Measurements from ENCODE around the gene MVD.

The MVD gene

GRCh38 chr16:88653596-88654362 is 9.1 kb downstream of the MVD start:
- no peak for DNase-seq

GRCh38 chr16:88653101-88653500 is 9.8 kb downstream of the MVD start:
- no peak for DNase-seq

- DNase-seq, result no peak
Observed at GRCh38 chr16:88652762-88653063, 10.2 kb downstream of the MVD start.

- no peak for DNase-seq
Observed at GRCh38 chr16:88651989-88652761, 10.7 kb downstream of the MVD start.

GRCh38 chr16:88651276-88651988 is 11.5 kb downstream of the MVD start:
- DNase-seq, result no peak

- DNase-seq, result no peak
Observed at GRCh38 chr16:88650749-88651275, 12.1 kb downstream of the MVD start, which contains the start of gene CYBA. CYBA (minus strand) TSS chr16:88651053; CDS start chr16:88651013, 40 bp downstream.

- no peak for DNase-seq
Observed at GRCh38 chr16:88649924-88650748, 12.8 kb downstream of the MVD start.

GRCh38 chr16:88649195-88649923 is 13.5 kb downstream of the MVD start:
- DNase-seq, result no peak

- DNase-seq, result no peak
Observed at GRCh38 chr16:88647178-88648070, 15.5 kb downstream of the MVD start.

GRCh38 chr16:88646345-88647034 is 16.4 kb downstream of the MVD start:
- no peak for DNase-seq

- DNase-seq, result no peak
Observed at GRCh38 chr16:88645941-88646340, 16.9 kb downstream of the MVD start.

- DNase-seq, result no peak
Observed at GRCh38 chr16:88645455-88645854, 17.4 kb downstream of the MVD start.

GRCh38 chr16:88643644-88643932 is 19.3 kb downstream of the MVD start:
- DNase-seq, result no peak

- no peak for DNase-seq
Observed at GRCh38 chr16:88642881-88643643, 19.8 kb downstream of the MVD start.

- DNase-seq, result no peak
Observed at GRCh38 chr16:88640498-88641247, 22.2 kb downstream of the MVD start.

GRCh38 chr16:88640039-88640495 is 22.8 kb downstream of the MVD start:
- DNase-seq, result no peak

- no peak for DNase-seq
Observed at GRCh38 chr16:88639231-88640038, 23.5 kb downstream of the MVD start.
